Mesothelial cell of epicardium (in vitro differentiated cells): ENCODE data around the gene KLK2. TPM values are rescaled to one million over a fixed set of nuclear protein-coding genes. Genes with fewer than 3 reads are reported as not detected.

Experiments used
- DNase-seq, 2 experiments: peaks; one replicate each; pipeline ENCODE4 v3.0.0; 2021; ENCODE audit warnings: low spot score in 2 of 2; ENCODE audit not compliant: unreplicated experiment in 2 of 2
- H3K27ac Mint-ChIP-seq: 2 replicates; pipeline ENCODE4 v1.8.0; 2021; ENCODE audit warnings: mixed read lengths
- H3K27me3 Mint-ChIP-seq: 2 replicates; pipeline ENCODE4 v1.8.0; 2021; ENCODE audit warnings: low read depth, mixed read lengths
- H3K36me3 Mint-ChIP-seq: 2 replicates; pipeline ENCODE4 v1.8.0; 2021; ENCODE audit warnings: mixed read lengths
- H3K4me1 Mint-ChIP-seq: 2 replicates; pipeline ENCODE4 v1.8.0; 2021; ENCODE audit warnings: mixed read lengths
- H3K4me3 Mint-ChIP-seq: 2 replicates; pipeline ENCODE4 v1.8.0; 2021; ENCODE audit warnings: mild to moderate bottlenecking, moderate library complexity, mixed read lengths
- H3K9me3 Mint-ChIP-seq: 2 replicates; pipeline ENCODE4 v1.8.0; 2021; ENCODE audit warnings: mixed read lengths
- CTCF ChIP-seq: fragments of 200-600 bp; sonication (generic); IDR thresholded peaks from one replicate; pipeline ENCODE4 v1.5.0; 2021; ENCODE audit warnings: antibody characterized with exemption; ENCODE audit not compliant: unreplicated experiment
- total RNA-seq: library from RNA; stranded (reverse); gene quantifications from 3 replicates; pipeline ENCODE4 v1.2.1, GENCODE V29; 2021

KLK2 gene
- total RNA-seq, 1 donor from 2014 or later, result not detected

GRCh38 chr19:50912102-50912599 lies 38.9 kb downstream of the KLK2 start:
- no peak for TF ChIP-seq CTCF
- Mint-ChIP-seq H3K36me3 (no peaks in the 10 kb centered on the region), H3K27ac (no peak overlapping the region), H3K4me3 (no peak overlapping the region), H3K4me1 (peaks cover 5% of the 10 kb centered on the region), H3K27me3 (peaks cover 9% of the 10 kb centered on the region), H3K9me3 (no peaks in the 10 kb centered on the region)
- no peak for DNase-seq

GRCh38 chr19:50912727-50913716 lies 39.8 kb downstream of the KLK2 start:
- Mint-ChIP-seq H3K4me1 (peaks cover 5% of the 10 kb centered on the region), H3K9me3 (no peaks in the 10 kb centered on the region), H3K36me3 (no peaks in the 10 kb centered on the region), H3K27me3 (peaks cover 16% of the 10 kb centered on the region), H3K4me3 (no peak overlapping the region), H3K27ac (no peak overlapping the region)
- TF ChIP-seq CTCF, result no peak
- DNase-seq, result no peak

GRCh38 chr19:50916069-50916468 lies 42.8 kb downstream of the KLK2 start:
- H3K27me3 Mint-ChIP-seq, result peaks cover 40% of the 10 kb centered on the region
- H3K36me3 Mint-ChIP-seq, result no peaks in the 10 kb centered on the region
- TF ChIP-seq CTCF, result no peak
- no peaks in the 10 kb centered on the region for H3K9me3 Mint-ChIP-seq
- H3K27ac Mint-ChIP-seq, result no peak overlapping the region
- no peak overlapping the region for H3K4me3 Mint-ChIP-seq
- DNase-seq, result no peak
- H3K4me1 Mint-ChIP-seq, result no peaks in the 10 kb centered on the region

GRCh38 chr19:50921426-50922316 lies 48.4 kb downstream of the KLK2 start:
- Mint-ChIP-seq H3K36me3 (no peaks in the 10 kb centered on the region), H3K27me3 (peaks cover 73% of the 10 kb centered on the region), H3K4me1 (peaks cover 7% of the 10 kb centered on the region), H3K27ac (no peak overlapping the region), H3K4me3 (no peak overlapping the region), H3K9me3 (no peaks in the 10 kb centered on the region)
- no peak for DNase-seq
- no peak for TF ChIP-seq CTCF

GRCh38 chr19:50922317-50922853 lies 49.1 kb downstream of the KLK2 start:
- Mint-ChIP-seq H3K4me1 (peaks cover 7% of the 10 kb centered on the region), H3K4me3 (no peak overlapping the region), H3K27me3 (peaks cover 71% of the 10 kb centered on the region), H3K36me3 (no peaks in the 10 kb centered on the region), H3K9me3 (no peaks in the 10 kb centered on the region), H3K27ac (no peak overlapping the region)
- TF ChIP-seq CTCF, result peak; percentile 94
- peak; percentile 65 to 83 for DNase-seq
